Calu3 (cell line): ENCODE results near the gene ADAMTS17. TPM values are rescaled to one million over a fixed set of nuclear protein-coding genes. Genes with fewer than 3 reads are reported as not detected.

Experiments
- BruUV-seq: library from RNA; stranded (reverse); fragments of 400-500 nt; replicated peaks from 2 replicates; lab custom pipeline; 2021; lab: Mats Ljungman, UMichigan
- CTCF ChIA-PET: fragments of 300-600 bp; sonication (Branson Sonifier 250); formaldehyde crosslinking; loops from one replicate; lab custom pipeline; 2022; ENCODE audit warnings: antibody characterized with exemption; lab: Charles Lee
- DNase-seq: peaks from one replicate; pipeline ENCODE4 v3.0.0; 2022
- H3K27ac Mint-ChIP-seq: one replicate; pipeline ENCODE4 v1.8.0; 2022; ENCODE audit warnings: mixed read lengths; ENCODE audit not compliant: unreplicated experiment
- H3K27me3 Mint-ChIP-seq: one replicate; pipeline ENCODE4 v1.8.0; 2022; ENCODE audit warnings: mixed read lengths; ENCODE audit not compliant: unreplicated experiment
- H3K36me3 Mint-ChIP-seq: one replicate; pipeline ENCODE4 v1.8.0; 2022; ENCODE audit warnings: mild to moderate bottlenecking, moderate library complexity, mixed read lengths; ENCODE audit not compliant: insufficient read depth, unreplicated experiment
- H3K4me1 Mint-ChIP-seq: one replicate; pipeline ENCODE4 v1.8.0; 2022; ENCODE audit warnings: mild to moderate bottlenecking, low read depth, mixed read lengths; ENCODE audit not compliant: unreplicated experiment
- H3K4me3 Mint-ChIP-seq: one replicate; pipeline ENCODE4 v1.8.0; 2022; ENCODE audit warnings: mild to moderate bottlenecking, low read depth, moderate library complexity, mixed read lengths; ENCODE audit not compliant: unreplicated experiment
- H3K9me3 Mint-ChIP-seq: one replicate; pipeline ENCODE4 v1.8.0; 2022; ENCODE audit warnings: low read depth, mixed read lengths; ENCODE audit not compliant: unreplicated experiment
- intact Hi-C: fragments of 100-400 bp; cut with micrococcal nuclease; formaldehyde crosslinking; loops from one replicate; pipeline ENCODE4 v1.10.0; 2022; ENCODE audit not compliant: unreplicated experiment
- total RNA-seq: library from RNA; stranded (reverse); gene quantifications from 2 replicates; pipeline ENCODE4 v1.2.3, GENCODE V29; 2022
- TF ChIP-seq, protein P1 (sequence below): fragments of 200-600 bp; IDR thresholded peaks from one replicate; pipeline ENCODE4 v1.8.0; 2022; ENCODE audit warnings: antibody characterized with exemption; ENCODE audit not compliant: unreplicated experiment

ADAMTS17 gene
- total RNA-seq, 1 experiment from 2014 or later, result 3.5 TPM

DNA sequence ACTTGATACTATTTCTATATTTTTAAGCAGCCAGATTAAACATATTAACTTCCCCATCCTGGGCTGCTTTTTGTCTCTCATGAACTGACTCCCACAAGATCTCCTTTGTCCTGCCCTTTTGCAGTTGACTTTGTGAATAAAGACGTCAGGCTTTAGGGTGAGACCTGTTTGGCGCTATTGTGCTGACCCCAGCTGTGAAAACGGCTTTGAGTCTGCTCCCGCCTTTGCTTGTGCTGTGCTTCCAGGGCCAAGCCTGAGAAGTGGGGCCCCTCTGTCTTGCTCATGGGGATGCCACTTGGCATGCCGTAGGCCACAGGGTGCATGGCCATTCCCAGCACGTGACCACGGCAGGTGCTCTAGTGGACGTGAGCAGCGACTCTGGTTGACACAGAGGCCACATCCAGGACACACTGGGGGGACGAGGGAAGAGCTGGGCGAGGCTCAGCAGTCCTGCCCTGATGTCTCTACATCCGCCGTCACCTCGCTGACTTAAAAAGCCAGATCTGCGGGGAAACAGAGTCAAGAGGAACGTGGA, 339.6 kb downstream of the ADAMTS17 start:
- TF ChIP-seq, protein P1, sequence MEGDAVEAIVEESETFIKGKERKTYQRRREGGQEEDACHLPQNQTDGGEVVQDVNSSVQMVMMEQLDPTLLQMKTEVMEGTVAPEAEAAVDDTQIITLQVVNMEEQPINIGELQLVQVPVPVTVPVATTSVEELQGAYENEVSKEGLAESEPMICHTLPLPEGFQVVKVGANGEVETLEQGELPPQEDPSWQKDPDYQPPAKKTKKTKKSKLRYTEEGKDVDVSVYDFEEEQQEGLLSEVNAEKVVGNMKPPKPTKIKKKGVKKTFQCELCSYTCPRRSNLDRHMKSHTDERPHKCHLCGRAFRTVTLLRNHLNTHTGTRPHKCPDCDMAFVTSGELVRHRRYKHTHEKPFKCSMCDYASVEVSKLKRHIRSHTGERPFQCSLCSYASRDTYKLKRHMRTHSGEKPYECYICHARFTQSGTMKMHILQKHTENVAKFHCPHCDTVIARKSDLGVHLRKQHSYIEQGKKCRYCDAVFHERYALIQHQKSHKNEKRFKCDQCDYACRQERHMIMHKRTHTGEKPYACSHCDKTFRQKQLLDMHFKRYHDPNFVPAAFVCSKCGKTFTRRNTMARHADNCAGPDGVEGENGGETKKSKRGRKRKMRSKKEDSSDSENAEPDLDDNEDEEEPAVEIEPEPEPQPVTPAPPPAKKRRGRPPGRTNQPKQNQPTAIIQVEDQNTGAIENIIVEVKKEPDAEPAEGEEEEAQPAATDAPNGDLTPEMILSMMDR, result no peak
- Mint-ChIP-seq H3K36me3 (no peaks in the 10 kb centered on the region), H3K4me1 (no peaks in the 10 kb centered on the region), H3K27ac (no peak overlapping the region), H3K4me3 (no peak overlapping the region), H3K27me3 (no peaks in the 10 kb centered on the region), H3K9me3 (peaks cover 23% of the 10 kb centered on the region)
- intact Hi-C loops, result no loop called here
- no TSS peak for BruUV-seq
- DNase-seq, result no peak
- CTCF ChIA-PET, result no interaction called here

DNA sequence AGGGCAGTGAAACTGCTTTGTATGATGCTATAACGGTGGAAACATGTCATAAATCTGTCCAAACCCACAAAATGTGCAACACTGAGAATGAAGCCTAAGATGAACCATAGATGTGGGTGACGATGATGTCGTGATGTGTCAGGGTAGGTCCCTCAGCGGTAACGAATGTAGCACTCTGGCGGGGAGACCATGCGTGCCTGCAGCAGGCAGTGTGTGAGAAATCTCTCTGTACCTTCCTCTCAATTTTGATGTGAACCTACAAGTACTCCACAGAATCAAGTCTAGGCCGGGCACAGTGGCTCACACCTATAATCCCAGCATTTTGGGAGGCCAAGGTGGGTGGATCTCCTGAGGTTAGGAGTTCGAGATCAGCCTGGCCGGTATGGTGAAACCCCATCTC, 340.4 kb downstream of the ADAMTS17 start:
- CTCF ChIA-PET, result no interaction called here
- TF ChIP-seq, protein P1, result no peak
- intact Hi-C loops, result no loop called here
- no TSS peak for BruUV-seq
- Mint-ChIP-seq H3K9me3 (peaks cover 23% of the 10 kb centered on the region), H3K27me3 (no peaks in the 10 kb centered on the region), H3K36me3 (no peaks in the 10 kb centered on the region), H3K4me1 (no peaks in the 10 kb centered on the region), H3K4me3 (no peak overlapping the region), H3K27ac (no peak overlapping the region)
- no peak for DNase-seq

DNA sequence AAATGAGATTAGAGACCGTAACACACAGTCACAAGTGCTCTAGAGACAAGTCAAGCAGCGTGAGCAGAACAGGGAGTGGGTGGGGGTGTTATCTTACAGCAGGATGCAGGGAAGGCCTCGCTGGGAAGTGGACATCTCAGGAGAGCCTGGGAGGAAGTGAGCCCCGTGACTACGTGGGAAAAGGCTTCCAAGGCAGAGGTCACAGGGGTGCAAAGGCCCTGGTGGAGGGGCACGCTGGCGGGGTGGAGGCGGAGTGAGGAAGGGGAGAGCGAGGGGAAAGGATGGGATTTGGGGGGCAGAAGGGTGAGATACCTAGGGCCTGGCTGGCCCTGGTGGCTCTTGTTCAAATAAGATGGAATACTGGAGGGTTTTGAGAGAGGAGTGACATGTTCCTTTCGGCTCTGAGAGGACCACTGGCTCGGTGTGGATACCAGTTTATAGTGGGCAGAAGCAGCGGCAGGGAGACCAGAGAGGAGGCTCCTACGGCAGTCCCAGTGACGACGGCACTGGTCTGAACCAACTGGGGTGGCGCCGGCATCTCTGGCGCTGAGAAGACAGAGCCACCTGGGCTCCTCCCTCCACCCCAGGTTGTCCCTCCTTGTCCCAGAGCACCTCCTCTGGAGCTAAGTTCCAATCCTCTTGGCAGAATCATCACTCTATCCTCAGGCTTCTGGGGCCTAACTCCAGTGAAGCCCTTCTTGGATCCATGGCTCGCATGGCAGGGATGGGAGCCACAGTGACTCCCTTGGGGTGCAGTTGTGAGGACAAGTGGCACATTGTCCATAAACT, 342.3 kb downstream of the ADAMTS17 start:
- BruUV-seq, result no TSS peak
- DNase-seq, result no peak
- TF ChIP-seq, protein P1, result no peak
- Mint-ChIP-seq H3K4me3 (no peak overlapping the region), H3K9me3 (peaks cover 19% of the 10 kb centered on the region), H3K36me3 (no peaks in the 10 kb centered on the region), H3K27ac (no peak overlapping the region), H3K4me1 (no peaks in the 10 kb centered on the region), H3K27me3 (no peaks in the 10 kb centered on the region)
- CTCF ChIA-PET, result no interaction called here
- intact Hi-C loops, result no loop called here

- no peaks in the 10 kb centered on the region for H3K27me3 Mint-ChIP-seq
- H3K4me3 Mint-ChIP-seq, result no peak overlapping the region
These were observed 343.1 kb downstream of the ADAMTS17 start for GRCh38 chr15:99998661-99999101.

More at GRCh38 chr15:99998661-99999101, 343.1 kb downstream of the ADAMTS17 start:
- intact Hi-C loops, result no loop called here
- CTCF ChIA-PET, result no interaction called here
- H3K36me3 Mint-ChIP-seq, result no peaks in the 10 kb centered on the region
- no peak overlapping the region for H3K27ac Mint-ChIP-seq
- no peaks in the 10 kb centered on the region for H3K4me1 Mint-ChIP-seq
- peaks cover 16% of the 10 kb centered on the region for H3K9me3 Mint-ChIP-seq
- BruUV-seq, result no TSS peak
- TF ChIP-seq, protein P1, result no peak
- no peak for DNase-seq
